Left lobe of liver (tissue), 2 donors: ENCODE data around the gene YAF2. TPM values are rescaled to one million over a fixed set of nuclear protein-coding genes. Genes with fewer than 3 reads are reported as not detected.
A peak's percentile ranks its signal among the peaks of the same experiment; 100 is the strongest.

ENCODE experiments used
- ATAC-seq: fragments of 200-7000 bp; cut with Tn5 transposase; one replicate; pipeline ENCODE4 v1.9.1; 2020; ENCODE audit warnings: mild to moderate bottlenecking, moderate library complexity
- DNase-seq: peaks from one replicate; pipeline ENCODE4 v3.0.0-alpha.2; 2020; ENCODE audit warnings: low spot score
- total RNA-seq: library from RNA; stranded (reverse); gene quantifications from one replicate; pipeline ENCODE4 v1.2.1, GENCODE V29; 2021
- donor health status: DM: no; HTN: no; CAD: no; lungs with moderate emphysema.
- donor health status: DM: no; HTN: yes; CAD: no.

Gene YAF2
- total RNA-seq = 22.5 TPM

GRCh38 chr12:42238240-42239140 is at the start of gene YAF2:
Gene YAF2, minus strand, starts transcription at chr12:42238248. Its CDS starts 68 bp downstream, at chr12:42238180.
- peak; percentile 85 for ATAC-seq

GRCh38 chr12:42286741-42287140 is 48.7 kb upstream of the YAF2 start:
- DNase-seq = no peak

More at GRCh38 chr12:42238240-42239140, at the start of gene YAF2:
- peak; percentile 95 for DNase-seq

GRCh38 chr12:42285431-42285830 is 47.4 kb upstream of the YAF2 start:
- ATAC-seq = no peak
- DNase-seq = no peak

More at GRCh38 chr12:42286741-42287140, 48.7 kb upstream of the YAF2 start:
- no peak for ATAC-seq

- ATAC-seq (no peak), DNase-seq (no peak)
These were observed 46.8 kb upstream of the YAF2 start for GRCh38 chr12:42284876-42285275.

- ATAC-seq = no peak
- DNase-seq = no peak
These were observed 46.1 kb upstream of the YAF2 start for GRCh38 chr12:42284157-42284556.

- ATAC-seq = no peak
- DNase-seq = no peak
These were observed 45.7 kb upstream of the YAF2 start for GRCh38 chr12:42283739-42284138.

- peak; percentile 95 for ATAC-seq
- DNase-seq = no peak
These were observed 44.2 kb upstream of the YAF2 start for GRCh38 chr12:42282294-42282693.

- no peak for DNase-seq
- ATAC-seq = no peak
These were observed 43.8 kb upstream of the YAF2 start for GRCh38 chr12:42281844-42282243.

GRCh38 chr12:42281278-42281677 is 43.2 kb upstream of the YAF2 start:
- ATAC-seq (peak; percentile 74), DNase-seq (no peak)

- no peak for DNase-seq
- ATAC-seq = no peak
These were observed 40.1 kb upstream of the YAF2 start for GRCh38 chr12:42278128-42278510.

GRCh38 chr12:42277396-42278127 is 39.5 kb upstream of the YAF2 start:
- ATAC-seq = no peak
- no peak for DNase-seq

- DNase-seq (no peak), ATAC-seq (no peak)
These were observed 37.5 kb upstream of the YAF2 start for GRCh38 chr12:42275499-42275898.

- DNase-seq (no peak), ATAC-seq (no peak)
These were observed 35.7 kb upstream of the YAF2 start for GRCh38 chr12:42273706-42274105.

GRCh38 chr12:42270596-42270995 is 32.5 kb upstream of the YAF2 start:
- DNase-seq (no peak), ATAC-seq (no peak)

- DNase-seq (no peak), ATAC-seq (no peak)
These were observed 29.6 kb upstream of the YAF2 start for GRCh38 chr12:42267413-42268190.

- ATAC-seq = no peak
- DNase-seq = no peak
These were observed 28.7 kb upstream of the YAF2 start for GRCh38 chr12:42266579-42267230.

GRCh38 chr12:42262271-42262670 is 24.2 kb upstream of the YAF2 start:
- DNase-seq (no peak), ATAC-seq (no peak)

- ATAC-seq (no peak), DNase-seq (no peak)
These were observed 23.7 kb upstream of the YAF2 start for GRCh38 chr12:42261708-42262107.

GRCh38 chr12:42260518-42260917 is 22.5 kb upstream of the YAF2 start:
- DNase-seq (no peak), ATAC-seq (no peak)

GRCh38 chr12:42259699-42260098 is 21.7 kb upstream of the YAF2 start:
- ATAC-seq = no peak

GRCh38 chr12:42255866-42256261 is 17.8 kb upstream of the YAF2 start:
- DNase-seq (no peak), ATAC-seq (no peak)

More at GRCh38 chr12:42259699-42260098, 21.7 kb upstream of the YAF2 start:
- no peak for DNase-seq
